SIG-M5 (cell line): ENCODE results near the gene TCIRG1.

Source experiments
- DNase-seq: peaks from one replicate; lab custom pipeline; 2025; lab: John Stamatoyannopoulos, UW

TCIRG1 gene

GRCh38 chr11:68036717-68037239 lies 2.0 kb upstream of the TCIRG1 start:
- DNase-seq, result no peak

- DNase-seq, result no peak
Observed at GRCh38 chr11:68037411-68038225, 1.2 kb upstream of the TCIRG1 start.

- DNase-seq, result no peak
Observed at GRCh38 chr11:68038226-68038717, 553 bp upstream of the TCIRG1 start.

GRCh38 chr11:68039526-68040086 lies 781 bp downstream of the TCIRG1 start:
- no peak for DNase-seq

GRCh38 chr11:68040101-68040956 lies 1.5 kb downstream of the TCIRG1 start:
- peak; percentile 37 for DNase-seq

- DNase-seq, result no peak
Observed at GRCh38 chr11:68040957-68041591, 2.2 kb downstream of the TCIRG1 start.

GRCh38 chr11:68041617-68042218 lies 2.9 kb downstream of the TCIRG1 start:
- DNase-seq, result no peak

GRCh38 chr11:68042219-68043028 lies 3.6 kb downstream of the TCIRG1 start:
- DNase-seq, result no peak

- DNase-seq, result no peak
Observed at GRCh38 chr11:68043029-68043348, 4.2 kb downstream of the TCIRG1 start.

- peak; percentile 72 for DNase-seq
Observed at GRCh38 chr11:68043349-68044144, 4.7 kb downstream of the TCIRG1 start.

- no peak for DNase-seq
Observed at GRCh38 chr11:68044145-68044813, 5.5 kb downstream of the TCIRG1 start.

GRCh38 chr11:68044898-68045351 lies 6.1 kb downstream of the TCIRG1 start:
- DNase-seq, result no peak

- no peak for DNase-seq
Observed at GRCh38 chr11:68047437-68048290, 8.8 kb downstream of the TCIRG1 start.

- no peak for DNase-seq
Observed at GRCh38 chr11:68048681-68049508, 10.1 kb downstream of the TCIRG1 start.

GRCh38 chr11:68049509-68050370 lies 10.9 kb downstream of the TCIRG1 start:
- DNase-seq, result no peak

- DNase-seq, result no peak
Observed at GRCh38 chr11:68050371-68050841, 11.6 kb downstream of the TCIRG1 start.
